MM.1S (cell line): Measurements from ENCODE around the gene FLYWCH1.

Experiments
- DNase-seq: peaks from one replicate; pipeline ENCODE4 v3.0.0-alpha.2; 2015
- H2AFZ ChIP-seq: fragments of 300-600 bp; sonication (generic); 2 replicates; pipeline ENCODE4 v1.6.0; 2016; ENCODE audit warnings: antibody characterized with exemption, low read length
- H3F3A ChIP-seq: fragments of 300-600 bp; sonication (generic); 2 replicates; pipeline ENCODE4 v1.6.1; 2016; ENCODE audit warnings: mild to moderate bottlenecking, antibody characterized with exemption, low read length, moderate library complexity, mixed read lengths; ENCODE audit not compliant: insufficient read depth
- H3K27ac ChIP-seq: fragments of 300-600 bp; sonication (generic); 2 replicates; pipeline ENCODE4 v1.5.1; 2016; ENCODE audit warnings: mild to moderate bottlenecking, low read length
- H3K27me3 ChIP-seq: fragments of 300-600 bp; sonication (generic); replicated peaks from 2 replicates; pipeline ENCODE4 v1.6.0; 2016; ENCODE audit warnings: low read length; ENCODE audit not compliant: insufficient read depth
- H3K36me3 ChIP-seq: fragments of 300-600 bp; sonication (generic); replicated peaks from 2 replicates; pipeline ENCODE4 v1.6.1; 2016; ENCODE audit warnings: mild to moderate bottlenecking, low read length, mixed read lengths; ENCODE audit not compliant: insufficient read depth
- H3K4me1 ChIP-seq: fragments of 300-600 bp; sonication (generic); 2 replicates; pipeline ENCODE4 v1.6.1; 2016; ENCODE audit warnings: low read length, mixed read lengths
- H3K4me2 ChIP-seq: fragments of 300-600 bp; sonication (generic); 2 replicates; pipeline ENCODE4 v1.6.0; 2016; ENCODE audit warnings: low read depth, low read length
- H3K4me3 ChIP-seq: fragments of 300-600 bp; sonication (generic); 2 replicates; pipeline ENCODE4 v1.5.1; 2016; ENCODE audit warnings: low read length, mixed read lengths
- H3K79me2 ChIP-seq: fragments of 300-600 bp; sonication (generic); 2 replicates; pipeline ENCODE4 v1.6.1; 2016; ENCODE audit warnings: mixed run types, low read length, mixed read lengths
- H3K9ac ChIP-seq: fragments of 300-600 bp; sonication (generic); 2 replicates; pipeline ENCODE4 v1.6.1; 2016; ENCODE audit warnings: low read length, mixed read lengths
- H3K9me2 ChIP-seq: fragments of 300-600 bp; sonication (generic); replicated peaks from 2 replicates; pipeline ENCODE4 v1.6.1; 2016; ENCODE audit warnings: mild to moderate bottlenecking, low read length, mixed read lengths; ENCODE audit not compliant: insufficient read depth
- H3K9me3 ChIP-seq: fragments of 300-600 bp; sonication (generic); replicated peaks from 2 replicates; pipeline ENCODE4 v1.6.1; 2016; ENCODE audit warnings: mild to moderate bottlenecking, low read length, mixed read lengths; ENCODE audit not compliant: insufficient read depth
- H4K20me1 ChIP-seq: fragments of 300-600 bp; sonication (generic); 2 replicates; pipeline ENCODE4 v1.6.1; 2016; ENCODE audit warnings: mild to moderate bottlenecking, low read length, moderate library complexity, mixed read lengths; ENCODE audit not compliant: insufficient read depth
- CTCF ChIP-seq: fragments of 300-600 bp; sonication (generic); IDR thresholded peaks from 2 replicates; pipeline ENCODE4 v1.5.1; 2016; ENCODE audit warnings: antibody characterized with exemption, low read length, mixed read lengths
- EZH2 ChIP-seq: fragments of 300-600 bp; sonication (generic); optimal IDR thresholded peaks from 2 replicates; pipeline ENCODE3; 2017; ENCODE audit warnings: low read depth, mild to moderate bottlenecking, antibody characterized with exemption, low read length, mixed read lengths
- EZH2phosphoT487 ChIP-seq: fragments of 300-600 bp; sonication (generic); IDR thresholded peaks from 2 replicates; pipeline ENCODE4 v1.6.1; 2018; ENCODE audit warnings: antibody characterized with exemption, low read length

FLYWCH1 gene

GRCh38 chr16:2924901-2925755, 13.4 kb downstream of the FLYWCH1 start:
- H3K4me3 ChIP-seq, result no peak overlapping the region
- H3K79me2 ChIP-seq, result peaks cover 37% of the 10 kb centered on the region
- no peak overlapping the region for H2AFZ ChIP-seq
- no peaks in the 10 kb centered on the region for H3K36me3 ChIP-seq
- H3K27me3 ChIP-seq, result no peaks in the 10 kb centered on the region
- no peak for DNase-seq
- no peak overlapping the region for H3K27ac ChIP-seq
- no peak overlapping the region for H3K9ac ChIP-seq
- peaks cover 10% of the 10 kb centered on the region; the same call in 1 of the 2 replicates for H3K4me1 ChIP-seq
- H3K9me3 ChIP-seq, result no peaks in the 10 kb centered on the region
- H3K4me2 ChIP-seq, result no peak overlapping the region
- TF ChIP-seq CTCF (no peak), EZH2 (no peak), EZH2phosphoT487 (no peak)
- peaks cover 4% of the 10 kb centered on the region; the same call in 1 of the 2 replicates for H3F3A ChIP-seq
- no peaks in the 10 kb centered on the region for H3K9me2 ChIP-seq
- no peaks in the 10 kb centered on the region for H4K20me1 ChIP-seq

- H3K36me3 ChIP-seq, result no peaks in the 10 kb centered on the region
- H3K9me3 ChIP-seq, result no peaks in the 10 kb centered on the region
- no peak overlapping the region for H3K9ac ChIP-seq
- no peak overlapping the region for H3K4me3 ChIP-seq
- H4K20me1 ChIP-seq, result no peaks in the 10 kb centered on the region
- peaks cover 33% of the 10 kb centered on the region for H3K79me2 ChIP-seq
- peaks cover 10% of the 10 kb centered on the region; the same call in 1 of the 2 replicates for H3K4me1 ChIP-seq
- H3K4me2 ChIP-seq, result no peak overlapping the region
- H2AFZ ChIP-seq, result no peak overlapping the region
- H3K27ac ChIP-seq, result no peak overlapping the region
- no peak for DNase-seq
- H3K9me2 ChIP-seq, result no peaks in the 10 kb centered on the region
- no peaks in the 10 kb centered on the region for H3K27me3 ChIP-seq
- peaks cover 4% of the 10 kb centered on the region; the same call in 1 of the 2 replicates for H3F3A ChIP-seq
- TF ChIP-seq EZH2phosphoT487 (no peak), EZH2 (no peak)
These were observed 14.4 kb downstream of the FLYWCH1 start for GRCh38 chr16:2925951-2926649.

GRCh38 chr16:2926650-2926999, 14.9 kb downstream of the FLYWCH1 start:
- Histone ChIP-seq H3K9me2 (no peaks in the 10 kb centered on the region), H3K27me3 (no peaks in the 10 kb centered on the region), H3K4me3 (no peak overlapping the region), H3K9me3 (no peaks in the 10 kb centered on the region), H3K4me1 (peaks cover 10% of the 10 kb centered on the region; the same call in 1 of the 2 replicates), H3K4me2 (peak overlapping the region; percentile 76; the same call in 1 of the 2 replicates), H3K36me3 (no peaks in the 10 kb centered on the region), H3K9ac (no peak overlapping the region), H2AFZ (no peak overlapping the region), H3K27ac (no peak overlapping the region), H3K79me2 (peaks cover 29% of the 10 kb centered on the region), H3F3A (peaks cover 4% of the 10 kb centered on the region; the same call in 1 of the 2 replicates), H4K20me1 (no peaks in the 10 kb centered on the region)
- TF ChIP-seq CTCF, result no peak
- TF ChIP-seq EZH2, result no peak
- TF ChIP-seq EZH2phosphoT487, result no peak
- no peak for DNase-seq
